Measurements from ENCODE around the gene PCSK2.

PCSK2 gene

GRCh38 chr20:17320456-17320855 is 93.6 kb downstream of the PCSK2 start:
- DNase-seq (ENCODE audit: low read depth) = no peak
- no peak overlapping the region for H3K4me3 ChIP-seq (ENCODE audit: control insufficient read depth, low read depth, low read length)
- TF ChIP-seq CTCF (conservative IDR thresholded peaks at IDR 0.05; ENCODE audit: control insufficient read depth, insufficient read depth, low read depth, low read length) = no peak

DNA sequence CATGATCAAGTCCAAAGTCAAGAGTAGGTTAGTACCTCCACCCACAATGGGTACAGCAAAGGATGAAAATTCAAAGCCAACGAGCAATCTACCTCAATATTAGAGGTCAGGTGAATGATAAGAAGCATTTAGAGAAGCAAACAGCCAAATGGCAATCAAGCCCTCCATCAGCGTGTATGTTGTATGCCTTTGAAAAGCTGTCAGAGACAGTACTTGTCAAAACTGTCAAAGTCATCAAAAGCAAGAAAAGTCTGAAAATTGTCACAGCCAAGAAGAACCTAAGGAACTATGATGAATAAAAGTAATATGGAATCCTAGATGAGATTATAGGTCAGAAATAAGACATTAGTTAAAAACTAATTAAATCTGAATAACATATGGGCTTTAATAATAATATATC is 99.3 kb downstream of the PCSK2 start:
- no peak overlapping the region for H3K4me3 ChIP-seq (ENCODE audit: control insufficient read depth, low read depth, low read length)
- no peak for DNase-seq (ENCODE audit: low read depth)
- no peak for TF ChIP-seq CTCF (conservative IDR thresholded peaks at IDR 0.05; ENCODE audit: control insufficient read depth, insufficient read depth, low read depth, low read length)

- no peak overlapping the region for H3K4me3 ChIP-seq (ENCODE audit: control insufficient read depth, low read depth, low read length)
- no peak for TF ChIP-seq CTCF (conservative IDR thresholded peaks at IDR 0.05; ENCODE audit: control insufficient read depth, insufficient read depth, low read depth, low read length)
- no peak for DNase-seq (ENCODE audit: low read depth)
Observed at GRCh38 chr20:17327185-17328148, 100.6 kb downstream of the PCSK2 start.

GRCh38 chr20:17334932-17335331 is 108.1 kb downstream of the PCSK2 start:
- no peak for TF ChIP-seq CTCF (conservative IDR thresholded peaks at IDR 0.05; ENCODE audit: control insufficient read depth, insufficient read depth, low read depth, low read length)
- no peak for DNase-seq (ENCODE audit: low read depth)

GRCh38 chr20:17339000-17339399 is 112.2 kb downstream of the PCSK2 start:
- no peak for TF ChIP-seq CTCF (conservative IDR thresholded peaks at IDR 0.05; ENCODE audit: control insufficient read depth, insufficient read depth, low read depth, low read length)
- no peak for DNase-seq (ENCODE audit: low read depth)
- H3K4me3 ChIP-seq (ENCODE audit: control insufficient read depth, low read depth, low read length) = no peak overlapping the region

More at GRCh38 chr20:17334932-17335331, 108.1 kb downstream of the PCSK2 start:
- no peak overlapping the region for H3K4me3 ChIP-seq (ENCODE audit: control insufficient read depth, low read depth, low read length)

GRCh38 chr20:17343091-17343490 is 116.3 kb downstream of the PCSK2 start:
- no peak for DNase-seq (ENCODE audit: low read depth)
- no peak for TF ChIP-seq CTCF (conservative IDR thresholded peaks at IDR 0.05; ENCODE audit: control insufficient read depth, insufficient read depth, low read depth, low read length)

More at GRCh38 chr20:17343091-17343490, 116.3 kb downstream of the PCSK2 start:
- H3K4me3 ChIP-seq (ENCODE audit: control insufficient read depth, low read depth, low read length) = no peak overlapping the region

All from fibroblast of mammary gland (primary cell).